GM10266 (cell line): ENCODE measurements around the gene PDE8A.

ENCODE experiments used
- DNase-seq: peaks from one replicate; pipeline ENCODE4 v3.0.0; 2012; ENCODE audit errors: extremely low spot score
- CTCF ChIP-seq: IDR thresholded peaks from 2 replicates; pipeline ENCODE4 v1.5.1; 2012; ENCODE audit warnings: mild to moderate bottlenecking, low read depth; ENCODE audit not compliant: control insufficient read depth, insufficient read depth; ENCODE audit errors: missing control alignments

PDE8A gene

GRCh38 chr15:85031086-85031943 lies 49.7 kb downstream of the PDE8A start:
- TF ChIP-seq CTCF, result no peak
- DNase-seq, result no peak

GRCh38 chr15:85031944-85032558 lies 50.4 kb downstream of the PDE8A start:
- no peak for DNase-seq
- TF ChIP-seq CTCF, result no peak

GRCh38 chr15:85033148-85033547 lies 51.5 kb downstream of the PDE8A start:
- no peak for TF ChIP-seq CTCF
- no peak for DNase-seq

GRCh38 chr15:85034276-85034675 lies 52.6 kb downstream of the PDE8A start:
- TF ChIP-seq CTCF, result no peak
- no peak for DNase-seq

- DNase-seq, result no peak
- TF ChIP-seq CTCF, result no peak
These were observed 54.3 kb downstream of the PDE8A start for GRCh38 chr15:85035980-85036379.

- DNase-seq, result no peak
- no peak for TF ChIP-seq CTCF
These were observed 55.1 kb downstream of the PDE8A start for GRCh38 chr15:85036716-85037115.

GRCh38 chr15:85037641-85038040 lies 56.0 kb downstream of the PDE8A start:
- no peak for DNase-seq
- TF ChIP-seq CTCF, result no peak
